GM12878 (cell line): ENCODE data around the gene CCNL2. TPM values are rescaled to one million over a fixed set of nuclear protein-coding genes. Genes with fewer than 3 reads are reported as not detected.

Experiments used
- ATAC-seq: fragments of 200-7000 bp; cut with Tn5 transposase; 3 replicates; pipeline ENCODE4 v1.9.1; 2020; ENCODE audit warnings: mild to moderate bottlenecking, moderate library complexity
- BruUV-seq: library from RNA; stranded (reverse); fragments of 400-500 nt; replicated peaks from 2 replicates; lab custom pipeline; 2021; lab: Mats Ljungman, UMichigan
- CTCF ChIA-PET: fragments of 300-600 bp; sonication (Branson Sonifier 250); formaldehyde crosslinking; extraction: SDS; loops from one replicate; lab custom pipeline; 2021; ENCODE audit warnings: inconsistent platforms; lab: Yijun Ruan, JAX
- POLR2A ChIA-PET: fragments of 350-600 bp; formaldehyde crosslinking; extraction: SDS; loops from one replicate; lab custom pipeline; 2021; ENCODE audit warnings: inconsistent platforms; lab: Charles Lee
- RAD21 ChIA-PET: fragments of 300-600 bp; sonication (Branson Sonifier 250); formaldehyde crosslinking; loops from one replicate; lab custom pipeline; 2023; ENCODE audit warnings: antibody characterized with exemption; ENCODE audit not compliant: unreplicated experiment; lab: Charles Lee
- SMC1A ChIA-PET: fragments of 300-600 bp; sonication (Branson Sonifier 250); formaldehyde crosslinking; loops from one replicate; lab custom pipeline; 2023; ENCODE audit not compliant: unreplicated experiment, uncharacterized antibody; lab: Charles Lee
- DNase-seq: peaks from one replicate; pipeline ENCODE4 v3.0.0-alpha.2; 2011; ENCODE audit warnings: low read depth, low spot score
- FAIRE-seq: peaks from 3 replicates; lab custom pipeline; 2011; peaks lifted over from hg19 to GRCh38; lab: Jason Lieb, UNC
- H2AFZ ChIP-seq: 2 replicates; pipeline ENCODE4 v1.6.0; 2011; ENCODE audit warnings: low read depth, low read length, control low read depth; ENCODE audit not compliant: control insufficient read depth
- H3K27ac ChIP-seq: 2 replicates; pipeline ENCODE4 v1.5.1; 2011; ENCODE audit warnings: control low read depth; ENCODE audit not compliant: control insufficient read depth, insufficient read depth
- H3K27me3 ChIP-seq, 2 experiments: replicated peaks in 1 of 2; 2 replicates each; pipeline versions ENCODE4 v1.6.0 to v1.6.1; 2011; ENCODE audit warnings: low read length in 1 of 2; ENCODE audit not compliant: control insufficient read depth in 2 of 2, insufficient read depth in 2 of 2
- H3K36me3 ChIP-seq, 2 experiments: 2 replicates each; pipeline ENCODE4 v1.5.1; 2011; ENCODE audit warnings: low read length in 1 of 2; ENCODE audit not compliant: control insufficient read depth in 2 of 2, insufficient read depth in 2 of 2
- H3K4me1 ChIP-seq: 2 replicates; pipeline ENCODE4 v1.6.1; 2011; ENCODE audit warnings: mild to moderate bottlenecking, low read length, moderate library complexity, mixed read lengths; ENCODE audit not compliant: control insufficient read depth, insufficient read depth
- H3K4me2 ChIP-seq: 2 replicates; pipeline ENCODE4 v1.6.0; 2011; ENCODE audit warnings: control low read depth; ENCODE audit not compliant: control insufficient read depth, insufficient read depth
- H3K4me3 ChIP-seq: fragments of 200-600 bp; sonication (generic); 2 replicates; pipeline ENCODE4 v1.5.1; 2016
- H3K79me2 ChIP-seq: 2 replicates; pipeline ENCODE4 v1.6.0; 2011; ENCODE audit warnings: low read length; ENCODE audit not compliant: control insufficient read depth, insufficient read depth
- H3K9ac ChIP-seq: 2 replicates; pipeline ENCODE4 v1.8.0; 2011; ENCODE audit warnings: low read length, control low read depth, mixed read lengths; ENCODE audit not compliant: control insufficient read depth, insufficient read depth
- H3K9me3 ChIP-seq: replicated peaks from 3 replicates; pipeline ENCODE4 v1.5.1; 2011; ENCODE audit warnings: mild to moderate bottlenecking, low read length; ENCODE audit not compliant: control insufficient read depth, insufficient read depth
- H4K20me1 ChIP-seq: 2 replicates; pipeline ENCODE4 v1.6.0; 2011; ENCODE audit not compliant: control insufficient read depth, insufficient read depth
- BCL11A ChIP-seq: IDR thresholded peaks from 2 replicates; pipeline ENCODE4 v1.6.1; 2011; ENCODE audit warnings: low read depth, low read length
- ELK1 ChIP-seq: IDR thresholded peaks from 2 replicates; pipeline ENCODE4 v1.6.1; 2012; ENCODE audit warnings: low read depth, low read length, improper control_type of control experiment
- FOS ChIP-seq: IDR thresholded peaks from 3 replicates; pipeline ENCODE4 v1.6.1; 2011; ENCODE audit warnings: borderline replicate concordance; ENCODE audit not compliant: insufficient read length; ENCODE audit errors: extremely low read depth
- HCFC1 ChIP-seq: fragments of 150-350 bp; IDR thresholded peaks from 2 replicates; pipeline ENCODE4 v1.6.1; 2014; ENCODE audit warnings: low read length
- IKZF2 ChIP-seq, 2 experiments: fragments of 450-650 bp; IDR thresholded peaks; 2 replicates each; pipeline ENCODE4 v1.6.1; 2017; ENCODE audit warnings: mild to moderate bottlenecking in 2 of 2, moderate library complexity in 2 of 2
- MYC ChIP-seq: IDR thresholded peaks from 2 replicates; pipeline ENCODE4 v1.6.1; 2011; ENCODE audit warnings: mild to moderate bottlenecking, low read length, moderate library complexity, inconsistent platforms; ENCODE audit not compliant: insufficient read depth, insufficient replicate concordance, insufficient read length, severe bottlenecking
- NFYB ChIP-seq: IDR thresholded peaks from 2 replicates; pipeline ENCODE4 v1.6.1; 2011; ENCODE audit warnings: low read depth, mild to moderate bottlenecking, low read length, improper control_type of control experiment, moderate library complexity; ENCODE audit not compliant: insufficient read depth
- RAD21 ChIP-seq: IDR thresholded peaks from 2 replicates; pipeline ENCODE4 v1.6.1; 2011; ENCODE audit warnings: mild to moderate bottlenecking, low read depth, low read length, moderate library complexity; ENCODE audit not compliant: insufficient read depth
- RUNX3 ChIP-seq: IDR thresholded peaks from 2 replicates; pipeline ENCODE4 v1.6.1; 2012; ENCODE audit warnings: low read length, inconsistent platforms
- SMAD5 ChIP-seq: IDR thresholded peaks from 2 replicates; pipeline ENCODE4 v1.6.1; 2016; ENCODE audit warnings: antibody characterized with exemption, low read depth
- SP1 ChIP-seq: IDR thresholded peaks from one replicate; pipeline ENCODE4 v1.6.1; 2011; ENCODE audit warnings: low read depth, low read length
- WRNIP1 ChIP-seq: IDR thresholded peaks from 2 replicates; pipeline ENCODE4 v1.6.1; 2011; ENCODE audit warnings: low read depth, low read length, improper control_type of control experiment, borderline replicate concordance
- WGBS: methylation state at CpG from one replicate; pipeline ENCODE4 v1.1.6; 2016; ENCODE audit warnings: low lambda C conversion rate; ENCODE audit not compliant: insufficient replicate concordance, insufficient coverage; ENCODE audit errors: missing lambda C conversion rate; 5-methylcytosine and 5-hydroxymethylcytosine counted together
- in situ Hi-C: fragments of 300-500 bp; cut with MboI; formaldehyde crosslinking; loops from 9 replicates; pipeline ENCODE4 v1.14.3; 2018; ENCODE audit warnings: mixed read lengths
- intact Hi-C: fragments of 100-400 bp; cut with micrococcal nuclease; formaldehyde crosslinking; loops from one replicate; pipeline ENCODE4 v1.14.2; 2022; ENCODE audit not compliant: unreplicated experiment
- polyA plus RNA-seq, 11 experiments: library from polyadenylated mRNA; depleted of rRNA in 4 of 11; unstranded in 6 of 11; stranded (reverse) in 5 of 11; fragments of >200 nt; fragmentation: Nextera tagmentation in 4 of 11; fragmentation: Illumina TruSeq in 1 of 11; extraction: Ambion mirVana in 4 of 11; extraction: Trizol in 1 of 11; gene quantifications; 1 replicate in 1 of 11; 2 replicates in 10 of 11; pipeline versions ENCODE4 v1.2.1 to v1.2.3, GENCODE V29; 2011 to 2016; ENCODE audit warnings: inconsistent platforms in 2 of 11, missing spikeins in 2 of 11, low read depth in 1 of 11
- total RNA-seq, 4 experiments: library from RNA; depleted of rRNA in 3 of 4; stranded (reverse); fragments of >200 nt in 3 of 4; fragmentation: Illumina TruSeq in 1 of 4; extraction: Trizol in 1 of 4; gene quantifications; 2 replicates each; pipeline versions ENCODE4 v1.2.1 to v1.2.3, GENCODE V29; 2013 to 2021
- TF ChIP-seq, protein P1 (sequence below): fragments of 150-350 bp; IDR thresholded peaks from 2 replicates; pipeline ENCODE4 v1.6.1; 2014; ENCODE audit warnings: mild to moderate bottlenecking, low read depth, low read length

The CCNL2 gene
- total and polyA plus RNA-seq, 10 of the 15 experiments (the other 5 are each of a cell fraction or from before 2014, with no cell fraction given), result 2.1 to 143 (median 101) TPM

GRCh38 chr1:1364266-1364665 is 34.9 kb downstream of the CCNL2 start:
- BruUV-seq, result no TSS peak
- H3K27me3 ChIP-seq, result no peaks in the 10 kb centered on the region
- H2AFZ ChIP-seq, result no peak overlapping the region
- DNase-seq, result no peak
- TF ChIP-seq MYC (no peak), RAD21 (no peak), WRNIP1 (no peak), SP1 (no peak), RUNX3 (no peak), FOS (no peak), ELK1 (no peak), SMAD5 (no peak), IKZF2 (IDR thresholded peaks at IDR 0.05) (no peak), BCL11A (no peak), HCFC1 (no peak), NFYB (no peak)
- TF ChIP-seq, protein P1, sequence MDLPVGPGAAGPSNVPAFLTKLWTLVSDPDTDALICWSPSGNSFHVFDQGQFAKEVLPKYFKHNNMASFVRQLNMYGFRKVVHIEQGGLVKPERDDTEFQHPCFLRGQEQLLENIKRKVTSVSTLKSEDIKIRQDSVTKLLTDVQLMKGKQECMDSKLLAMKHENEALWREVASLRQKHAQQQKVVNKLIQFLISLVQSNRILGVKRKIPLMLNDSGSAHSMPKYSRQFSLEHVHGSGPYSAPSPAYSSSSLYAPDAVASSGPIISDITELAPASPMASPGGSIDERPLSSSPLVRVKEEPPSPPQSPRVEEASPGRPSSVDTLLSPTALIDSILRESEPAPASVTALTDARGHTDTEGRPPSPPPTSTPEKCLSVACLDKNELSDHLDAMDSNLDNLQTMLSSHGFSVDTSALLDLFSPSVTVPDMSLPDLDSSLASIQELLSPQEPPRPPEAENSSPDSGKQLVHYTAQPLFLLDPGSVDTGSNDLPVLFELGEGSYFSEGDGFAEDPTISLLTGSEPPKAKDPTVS, result no peak
- H3K4me3 ChIP-seq, result no peak overlapping the region
- H3K4me2 ChIP-seq, result no peak overlapping the region
- no peaks in the 10 kb centered on the region for H3K79me2 ChIP-seq
- ChIA-PET POLR2A (no interaction called here), CTCF (no interaction called here), RAD21 (no interaction called here), SMC1A (no interaction called here)
- intact Hi-C loops (no loop called here), in situ Hi-C loops (no loop called here)
- H3K27ac ChIP-seq, result no peak overlapping the region
- no peak for FAIRE-seq
- no peak for ATAC-seq
- H3K36me3 ChIP-seq, result no peaks in the 10 kb centered on the region
- peaks cover 3% of the 10 kb centered on the region; the same call in 1 of the 3 replicates for H3K9me3 ChIP-seq
- no peaks in the 10 kb centered on the region for H4K20me1 ChIP-seq
- WGBS, result 70% methylated on average over 14 of the region's 14 CpGs
- H3K9ac ChIP-seq, result no peak overlapping the region
- H3K4me1 ChIP-seq, result peaks cover under 1% of the 10 kb centered on the region; the same call in 1 of the 2 replicates
